Astrocyte of the hippocampus (primary cell): ENCODE data around the gene SLC16A13.
"Not testable (repeated sequence)": the region's sequence is repeated elsewhere in the genome, so short reads cannot be mapped to it uniquely, and the experiment has no call there.

ENCODE experiments used
- DNase-seq: peaks from one replicate; pipeline ENCODE4 v3.0.0; 2011; ENCODE audit warnings: low read depth, low spot score

The SLC16A13 gene

DNA sequence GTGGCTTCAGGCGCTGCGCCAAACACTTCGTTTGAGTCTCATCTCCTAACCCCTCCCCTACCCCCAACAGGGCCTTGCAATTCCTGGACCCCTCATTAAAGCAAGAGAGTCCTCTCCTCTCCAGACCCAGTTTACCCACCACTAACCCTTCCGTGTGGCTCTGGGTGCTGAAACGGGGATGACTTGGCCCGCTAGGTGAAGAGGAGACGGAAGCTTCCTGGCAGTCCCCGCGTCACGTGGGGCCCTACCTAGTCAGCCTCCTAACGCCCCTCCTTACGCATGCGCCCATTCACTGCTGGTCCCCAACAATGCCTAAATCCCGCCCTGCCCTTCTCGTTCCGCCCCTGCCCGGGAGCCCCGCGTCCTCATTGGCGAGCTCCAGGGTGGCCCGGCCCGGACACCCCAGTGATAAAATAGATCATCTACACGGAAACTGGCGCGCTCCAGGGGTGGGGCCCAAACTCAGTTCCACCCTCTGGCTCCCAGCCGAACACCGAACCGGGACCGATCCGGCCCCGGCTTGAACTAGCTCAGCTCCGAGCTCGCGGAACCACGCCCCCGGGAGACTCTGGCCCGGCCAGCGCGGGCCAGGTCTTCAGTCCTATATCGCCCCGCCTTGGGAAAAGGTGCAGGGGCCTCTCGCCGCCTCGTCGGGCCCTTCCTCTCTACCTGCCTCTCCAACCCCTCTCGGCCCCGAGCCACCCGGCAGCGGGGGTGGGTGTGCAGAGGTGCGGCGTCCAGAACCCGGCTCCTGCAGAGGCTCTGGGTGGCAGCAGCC is at the start of gene SLC16A13:
TSS of gene SLC16A13 (plus strand) at position 425 of the 778 bp plus-strand sequence. CDS start 368 bp downstream, outside the sequence.
- DNase-seq: peak; percentile 96

- no peak for DNase-seq
These were observed 49.1 kb upstream of the SLC16A13 start for GRCh38 chr17:6986676-6987075.

- DNase-seq: no peak
These were observed 46.0 kb upstream of the SLC16A13 start for GRCh38 chr17:6989779-6990178.

DNA sequence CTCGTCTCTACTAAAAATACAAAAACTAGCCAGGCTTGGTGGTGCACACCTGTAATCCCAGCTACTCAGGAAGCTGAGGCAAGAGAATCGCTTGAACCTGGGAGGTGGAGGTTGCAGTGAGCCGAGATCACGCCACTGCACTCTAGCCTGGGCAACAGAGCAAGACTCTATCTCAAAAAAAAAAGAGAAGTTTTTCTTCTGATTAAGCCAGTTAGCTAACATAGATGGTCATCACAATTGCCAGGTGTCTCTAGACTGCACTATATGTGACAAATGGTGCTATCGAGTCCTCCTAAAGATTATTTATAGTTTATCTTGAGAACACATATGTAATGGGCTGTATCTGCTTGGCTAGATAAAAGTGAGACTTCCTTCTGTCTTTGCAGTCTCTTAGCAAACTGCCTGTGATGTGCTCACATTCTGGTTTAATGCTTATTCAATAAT is 42.2 kb upstream of the SLC16A13 start:
- not testable (repeated sequence) for DNase-seq

DNA sequence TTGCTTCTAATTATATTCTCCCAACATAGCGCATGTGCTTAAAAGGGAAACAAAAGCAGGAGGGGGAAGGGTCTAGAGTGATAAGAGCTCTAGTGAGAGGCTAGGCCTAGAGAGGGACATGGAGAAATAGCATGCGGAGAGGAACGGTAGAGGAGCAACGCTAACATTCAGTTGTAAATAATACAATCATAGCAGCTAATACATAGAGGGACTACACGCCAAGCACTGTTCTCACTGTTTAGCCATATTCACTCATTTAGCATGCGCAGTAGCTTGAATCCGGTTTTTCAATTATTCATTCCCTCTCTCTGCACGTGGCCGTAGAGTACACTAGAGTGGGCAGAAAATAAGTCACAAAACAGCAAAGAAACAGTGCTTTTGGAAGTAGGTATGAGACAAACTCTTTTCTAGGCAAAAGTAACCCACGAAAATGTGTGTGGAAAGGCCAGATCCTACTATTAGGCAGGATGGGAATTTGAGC is 41.7 kb upstream of the SLC16A13 start:
- no peak for DNase-seq

DNA sequence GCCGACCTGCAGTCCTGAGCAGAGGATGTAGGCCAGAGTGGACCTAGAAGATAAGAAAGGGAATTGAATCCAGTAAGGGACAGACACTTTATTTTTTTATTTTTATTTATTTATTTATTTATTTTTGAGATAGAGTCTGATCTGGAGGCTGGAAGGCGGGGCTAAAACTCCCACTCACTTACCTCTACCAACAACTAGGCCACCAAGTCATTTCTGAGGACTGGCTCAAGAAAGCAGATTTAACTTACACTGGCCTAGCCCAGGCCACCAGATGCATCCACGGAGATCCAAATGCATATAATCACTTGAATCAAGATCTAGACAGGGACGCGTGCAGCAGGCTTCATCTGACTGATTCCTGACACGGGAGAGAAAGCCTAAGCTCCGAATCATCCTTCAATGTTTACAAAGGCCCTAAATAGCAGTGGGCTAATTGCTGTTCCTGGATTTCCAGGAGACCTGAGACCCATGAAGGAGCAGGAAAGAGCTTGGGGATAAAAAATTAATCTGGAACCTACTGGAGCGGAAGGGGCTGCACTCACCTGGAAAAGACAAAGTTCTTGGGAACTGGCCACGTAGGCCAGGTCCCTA is 41.1 kb upstream of the SLC16A13 start:
- no peak for DNase-seq

DNA sequence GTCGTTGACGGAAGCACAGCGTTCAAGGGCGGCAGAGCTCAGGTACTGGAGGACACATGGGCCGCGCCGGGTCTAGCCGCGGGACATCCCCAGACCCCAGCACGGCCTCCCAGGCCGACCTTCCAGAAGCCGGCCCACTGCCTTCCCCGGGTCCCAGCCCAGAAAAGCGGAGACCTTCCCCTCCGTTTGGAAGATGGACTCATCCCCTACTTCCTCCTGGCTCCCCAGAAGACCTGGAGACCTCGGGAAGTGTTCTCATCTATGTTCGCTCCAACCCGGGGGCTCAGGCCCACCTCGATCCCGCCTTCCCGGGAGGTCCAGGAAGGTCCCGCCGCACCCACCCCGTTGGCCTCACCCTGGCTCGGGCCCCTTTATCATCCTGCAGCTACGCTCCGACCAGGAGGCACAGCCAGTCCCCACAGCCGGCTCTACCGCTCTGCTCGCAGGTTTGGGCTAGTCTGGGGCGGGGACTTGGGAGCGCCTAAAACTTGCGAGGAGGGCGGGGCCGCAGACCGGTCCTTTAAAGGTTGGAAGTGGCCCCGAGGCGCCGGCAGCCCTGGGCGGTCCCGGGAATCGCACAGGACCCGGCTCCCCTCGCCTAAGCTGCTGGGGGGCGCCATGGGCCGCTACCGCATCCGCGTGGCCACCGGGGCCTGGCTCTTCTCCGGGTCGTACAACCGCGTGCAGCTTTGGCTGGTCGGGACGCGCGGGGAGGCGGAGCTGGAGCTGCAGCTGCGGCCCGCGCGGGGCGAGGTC is 40.1 kb upstream of the SLC16A13 start, which contains the start of gene ALOX12:
TSS of gene ALOX12 (plus strand) at position 550 of the 756 bp plus-strand sequence. CDS start at position 619, 69 bp downstream.
- DNase-seq: peak; percentile 37

- DNase-seq: no peak
These were observed 39.4 kb upstream of the SLC16A13 start for GRCh38 chr17:6996256-6997011.

- DNase-seq: no peak
These were observed 38.6 kb upstream of the SLC16A13 start for GRCh38 chr17:6997171-6997570.

- DNase-seq: no peak
These were observed 36.8 kb upstream of the SLC16A13 start for GRCh38 chr17:6998855-6999508.

- DNase-seq: no peak
These were observed 34.4 kb upstream of the SLC16A13 start for GRCh38 chr17:7001318-7001961.

GRCh38 chr17:7002288-7003047 is 33.3 kb upstream of the SLC16A13 start:
- no peak for DNase-seq

DNA sequence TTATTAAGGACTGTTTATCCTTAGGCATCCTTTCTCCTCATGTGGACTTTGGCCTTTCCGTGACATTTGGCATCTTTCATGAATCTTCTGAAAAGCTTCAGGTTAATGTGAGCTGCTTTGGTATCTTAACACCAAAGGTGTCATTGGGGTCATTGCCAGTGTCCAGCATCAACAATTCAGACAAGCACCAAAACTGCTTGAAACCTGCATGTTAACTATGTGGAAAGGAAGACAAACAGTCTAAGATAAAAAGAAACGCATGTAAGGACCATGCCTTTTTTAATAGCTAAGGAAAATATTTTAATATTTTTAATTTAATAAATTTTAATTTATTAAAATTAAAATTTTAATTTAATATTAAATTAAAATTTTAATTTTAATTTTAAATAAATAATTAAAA is 32.1 kb upstream of the SLC16A13 start:
- no peak for DNase-seq

- DNase-seq: peak; percentile 73
These were observed 31.2 kb upstream of the SLC16A13 start for GRCh38 chr17:7004398-7005253.

- no peak for DNase-seq
These were observed 30.1 kb upstream of the SLC16A13 start for GRCh38 chr17:7005716-7006115.

DNA sequence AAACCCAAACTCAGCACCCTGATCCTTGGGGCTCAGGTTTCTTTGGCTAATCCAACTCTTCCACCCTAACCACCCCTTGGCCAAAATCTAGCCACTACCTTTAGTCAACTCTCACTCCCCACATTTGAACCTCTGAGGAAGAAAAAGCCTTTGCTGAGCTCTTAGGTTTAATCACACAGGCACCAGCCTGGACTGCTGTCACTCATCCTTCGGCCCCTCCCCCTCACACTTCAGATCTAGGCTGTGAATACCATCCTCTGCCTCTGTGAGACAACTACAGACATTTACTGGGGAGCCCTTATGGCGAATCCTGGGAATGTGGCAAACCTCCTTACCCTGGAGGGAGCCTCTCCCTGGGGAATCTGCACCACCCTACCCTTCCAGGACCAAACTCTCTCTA is 28.7 kb upstream of the SLC16A13 start:
- no peak for DNase-seq

- DNase-seq: no peak
These were observed 25.3 kb upstream of the SLC16A13 start for GRCh38 chr17:7010523-7010922.

DNA sequence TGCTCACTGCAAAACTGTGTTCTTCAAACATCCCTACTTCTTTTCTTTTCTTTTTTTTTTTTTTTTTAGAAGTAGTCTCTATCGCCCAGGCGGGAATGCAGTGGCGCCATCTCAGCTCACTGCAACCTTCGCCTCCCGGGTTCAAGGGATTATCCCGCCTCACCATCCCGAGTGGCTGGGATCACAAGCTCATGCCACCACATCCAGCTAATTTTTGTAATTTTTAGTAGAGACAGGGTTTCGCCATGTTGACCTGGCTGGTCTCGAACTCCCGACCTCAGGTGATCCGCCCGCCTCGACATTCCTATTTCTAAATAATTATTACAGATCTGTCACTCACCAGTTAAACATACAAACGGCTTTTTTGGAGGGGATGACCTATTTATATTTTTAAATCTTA is 24.4 kb upstream of the SLC16A13 start:
- no peak for DNase-seq

DNA sequence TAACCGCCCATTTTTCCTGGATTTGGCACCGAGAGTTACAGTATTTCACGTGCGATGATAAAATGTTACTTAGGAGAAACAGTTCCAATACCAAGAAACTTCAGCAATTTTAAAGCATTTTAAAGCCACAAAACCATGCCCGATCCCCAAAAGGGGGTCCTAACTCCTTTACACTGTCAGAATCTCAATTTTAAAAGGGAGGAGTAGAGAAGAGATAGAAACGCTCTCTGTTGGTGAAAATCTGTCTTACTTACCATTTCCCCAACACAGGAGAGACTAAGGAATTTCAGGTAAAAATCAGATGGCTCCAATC is 23.9 kb upstream of the SLC16A13 start:
- DNase-seq: no peak
